CD14-positive monocyte (primary cell): ENCODE results near the gene MSI2. TPM values are rescaled to one million over a fixed set of nuclear protein-coding genes. Genes with fewer than 3 reads are reported as not detected.

Experiments used
- DNase-seq, 3 donors: peaks; one replicate each; pipeline ENCODE4 v3.0.0-alpha.2; 2011 to 2022
- H2AFZ ChIP-seq: 2 replicates; pipeline ENCODE4 v1.6.0; 2012; ENCODE audit warnings: mild to moderate bottlenecking, low read depth, low read length, inconsistent platforms; ENCODE audit not compliant: insufficient read depth, poor library complexity, severe bottlenecking
- H3K27ac ChIP-seq, 2 donors: 1 replicate in 1 of 2; 2 replicates in 1 of 2; pipeline ENCODE4 v1.5.1; 2012 to 2013; ENCODE audit warnings: low read length in 2 of 2, control low read depth in 1 of 2, inconsistent platforms in 1 of 2, low read depth in 1 of 2, mild to moderate bottlenecking in 1 of 2
- H3K27me3 ChIP-seq, 2 donors: one replicate each; pipeline versions ENCODE4 v1.6.0 to v1.6.1; 2011 to 2013; ENCODE audit warnings: low read length in 2 of 2; ENCODE audit not compliant: control insufficient read depth in 2 of 2, insufficient read depth in 2 of 2
- H3K36me3 ChIP-seq, 2 donors: replicated peaks in 1 of 2; 1 replicate in 1 of 2; 2 replicates in 1 of 2; pipeline versions ENCODE4 v1.5.1 to v1.6.1; 2012 to 2013; ENCODE audit warnings: low read length in 2 of 2, control low read depth in 1 of 2, inconsistent platforms in 1 of 2, mild to moderate bottlenecking in 1 of 2; ENCODE audit not compliant: insufficient read depth in 2 of 2, control insufficient read depth in 1 of 2
- H3K4me1 ChIP-seq, 2 donors: 1 replicate in 1 of 2; 2 replicates in 1 of 2; pipeline versions ENCODE4 v1.5.1 to v1.6.1; 2012 to 2013; ENCODE audit warnings: low read length in 2 of 2, control low read depth in 1 of 2, inconsistent platforms in 1 of 2, mild to moderate bottlenecking in 1 of 2, moderate library complexity in 1 of 2; ENCODE audit not compliant: insufficient read depth in 2 of 2, control insufficient read depth in 1 of 2
- H3K4me2 ChIP-seq: replicated peaks from 2 replicates; pipeline ENCODE3; 2012; ENCODE audit warnings: low read length, moderate library complexity, mild to moderate bottlenecking; ENCODE audit not compliant: poor library complexity, severe bottlenecking; ENCODE audit errors: extremely low read depth
- H3K4me3 ChIP-seq, 3 experiments: fragments of 200-600 bp in 1 of 3; sonication (generic) in 1 of 3; replicated peaks in 1 of 3; 1 replicate in 2 of 3; 2 replicates in 1 of 3; pipeline ENCODE4 v1.5.1; 2011 to 2013; ENCODE audit warnings: low read length in 3 of 3, mild to moderate bottlenecking in 3 of 3, control low read depth in 2 of 3, low read depth in 2 of 3, inconsistent platforms in 1 of 3, moderate library complexity in 1 of 3
- H3K79me2 ChIP-seq: 2 replicates; pipeline ENCODE4 v1.6.0; 2012; ENCODE audit warnings: mild to moderate bottlenecking, control low read depth, inconsistent platforms, low read length, moderate library complexity; ENCODE audit not compliant: insufficient read depth
- H3K9ac ChIP-seq: 2 replicates; pipeline ENCODE4 v1.6.0; 2017; ENCODE audit warnings: low read length, mild to moderate bottlenecking; ENCODE audit not compliant: insufficient read depth, poor library complexity, severe bottlenecking
- H3K9me3 ChIP-seq, 2 donors: replicated peaks in 1 of 2; 1 replicate in 1 of 2; 2 replicates in 1 of 2; pipeline versions ENCODE4 v1.5.1 to v1.6.1; 2012 to 2013; ENCODE audit warnings: low read length in 2 of 2, control low read depth in 1 of 2; ENCODE audit not compliant: control insufficient read depth in 1 of 2, insufficient read depth in 1 of 2
- H4K20me1 ChIP-seq: 2 replicates; pipeline ENCODE4 v1.6.0; 2012; ENCODE audit warnings: mild to moderate bottlenecking, low read length, control low read depth, moderate library complexity; ENCODE audit not compliant: insufficient read depth
- H3K27ac Mint-ChIP-seq, 7 donors: one replicate each; pipeline ENCODE4 v1.8.0; 2020; ENCODE audit warnings: mild to moderate bottlenecking in 7 of 7, mixed read lengths in 7 of 7, moderate library complexity in 6 of 7, inconsistent platforms in 2 of 7
- H3K27me3 Mint-ChIP-seq, 3 donors: one replicate each; pipeline ENCODE4 v1.8.0; 2021 to 2022; ENCODE audit warnings: low read depth in 3 of 3, mild to moderate bottlenecking in 3 of 3, mixed read lengths in 3 of 3, moderate library complexity in 3 of 3, inconsistent platforms in 1 of 3
- H3K36me3 Mint-ChIP-seq, 2 donors: one replicate each; pipeline ENCODE4 v1.8.0; 2020; ENCODE audit warnings: mixed read lengths in 2 of 2, inconsistent platforms in 1 of 2, mild to moderate bottlenecking in 1 of 2
- H3K4me1 Mint-ChIP-seq: one replicate; pipeline ENCODE4 v1.8.0; 2020; ENCODE audit warnings: mild to moderate bottlenecking, mixed read lengths
- H3K4me3 Mint-ChIP-seq, 2 donors: one replicate each; pipeline ENCODE4 v1.8.0; 2020; ENCODE audit warnings: mild to moderate bottlenecking in 2 of 2, mixed read lengths in 2 of 2, moderate library complexity in 1 of 2
- H3K9me3 Mint-ChIP-seq, 7 donors: one replicate each; pipeline ENCODE4 v1.8.0; 2020 to 2022; ENCODE audit warnings: mixed read lengths in 7 of 7, mild to moderate bottlenecking in 6 of 7, moderate library complexity in 6 of 7, inconsistent platforms in 2 of 7
- CTCF ChIP-seq: fragments of 200-600 bp; IDR thresholded peaks from one replicate; pipeline ENCODE4 v1.8.0; 2022; ENCODE audit warnings: antibody characterized with exemption, mild to moderate bottlenecking
- WGBS: methylation state at CpG from one replicate; pipeline ENCODE4 v1.1.5; 2013; ENCODE audit warnings: missing lambda C conversion rate; ENCODE audit not compliant: insufficient coverage; 5-methylcytosine and 5-hydroxymethylcytosine counted together
- intact Hi-C, 2 donors: fragments of 100-400 bp; cut with micrococcal nuclease; formaldehyde crosslinking; loops; one replicate each; pipeline versions ENCODE4 v1.15.0 to v1.15.1; 2023
- polyA plus RNA-seq, 3 donors: library from polyadenylated mRNA; depleted of rRNA in 1 of 3; unstranded in 2 of 3; stranded (reverse) in 1 of 3; fragments of 300-500 nt in 2 of 3; fragments of >200 nt in 1 of 3; fragmentation: Illumina TruSeq in 2 of 3; gene quantifications; 1 replicate in 2 of 3; 2 replicates in 1 of 3; pipeline ENCODE4 v1.2.3, GENCODE V29; 2012 to 2021

Gene MSI2
- polyA plus RNA-seq, 3 donors = 0.20 to 6.6 (median 0.37) TPM

GRCh38 chr17:57294629-57295501 lies 38.5 kb downstream of the MSI2 start:
- Histone ChIP-seq H3K9ac (no peak overlapping the region), H3K9me3 (peaks cover 4 to 6% of the 10 kb centered on the region in 2 donors), H3K27me3 (no peaks in the 10 kb centered on the region), H4K20me1 (no peaks in the 10 kb centered on the region), H3K36me3 (peaks cover 0 to 13% of the 10 kb centered on the region in 2 donors), H3K27ac (no peak overlapping the region), H2AFZ (no peak overlapping the region), H3K79me2 (no peaks in the 10 kb centered on the region), H3K4me1 (no peaks in the 10 kb centered on the region), H3K4me2 (no peak overlapping the region), H3K4me3 (no peak overlapping the region)
- 63% methylated on average over 4 of the region's 10 CpGs for WGBS
- Mint-ChIP-seq H3K36me3 (peaks cover 26 to 39% of the 10 kb centered on the region in 2 donors), H3K9me3 (peaks cover 4 to 19% (median 10%) of the 10 kb centered on the region in 7 donors), H3K4me3 (no peak overlapping the region), H3K27me3 (peaks cover 0 to 2% (median 2%) of the 10 kb centered on the region in 3 donors), H3K27ac (peak overlapping the region in 1 of 7 donors; percentile 21), H3K4me1 (peaks cover 13% of the 10 kb centered on the region)
- no peak for TF ChIP-seq CTCF
- no peak for DNase-seq
- intact Hi-C loops = no loop called here

GRCh38 chr17:57295526-57296023 lies 39.3 kb downstream of the MSI2 start:
- no peak overlapping the region for H3K27ac Mint-ChIP-seq
- no peak for DNase-seq

More at GRCh38 chr17:57295526-57296023, 39.3 kb downstream of the MSI2 start:
- H3K9ac ChIP-seq = no peak overlapping the region
- intact Hi-C loops = no loop called here
- no peak overlapping the region for H2AFZ ChIP-seq
- H3K4me2 ChIP-seq = no peak overlapping the region
- no peaks in the 10 kb centered on the region for H3K4me1 ChIP-seq
- no peak overlapping the region for H3K4me3 Mint-ChIP-seq
- H4K20me1 ChIP-seq = no peaks in the 10 kb centered on the region
- no peak overlapping the region for H3K27ac ChIP-seq
- H3K27me3 ChIP-seq = no peaks in the 10 kb centered on the region
- TF ChIP-seq CTCF = no peak
- peaks cover 31 to 39% of the 10 kb centered on the region in 2 donors for H3K36me3 Mint-ChIP-seq
- peaks cover 6 to 22% (median 10%) of the 10 kb centered on the region in 7 donors for H3K9me3 Mint-ChIP-seq
- H3K4me3 ChIP-seq = no peak overlapping the region
- H3K79me2 ChIP-seq = no peaks in the 10 kb centered on the region
- peaks cover 13% of the 10 kb centered on the region for H3K4me1 Mint-ChIP-seq
- 38% methylated on average over 1 of the region's 5 CpGs for WGBS
- H3K36me3 ChIP-seq = peaks cover 0 to 13% of the 10 kb centered on the region in 2 donors
- peaks cover 0 to 3% (median 2%) of the 10 kb centered on the region in 3 donors for H3K27me3 Mint-ChIP-seq
- H3K9me3 ChIP-seq = peaks cover 4 to 6% of the 10 kb centered on the region in 2 donors
